ENCODE measurements around the gene ZNF311.
"Not testable (repeated sequence)": the region's sequence is repeated elsewhere in the genome, so short reads cannot be mapped to it uniquely, and the experiment has no call there.

The ZNF311 gene

DNA sequence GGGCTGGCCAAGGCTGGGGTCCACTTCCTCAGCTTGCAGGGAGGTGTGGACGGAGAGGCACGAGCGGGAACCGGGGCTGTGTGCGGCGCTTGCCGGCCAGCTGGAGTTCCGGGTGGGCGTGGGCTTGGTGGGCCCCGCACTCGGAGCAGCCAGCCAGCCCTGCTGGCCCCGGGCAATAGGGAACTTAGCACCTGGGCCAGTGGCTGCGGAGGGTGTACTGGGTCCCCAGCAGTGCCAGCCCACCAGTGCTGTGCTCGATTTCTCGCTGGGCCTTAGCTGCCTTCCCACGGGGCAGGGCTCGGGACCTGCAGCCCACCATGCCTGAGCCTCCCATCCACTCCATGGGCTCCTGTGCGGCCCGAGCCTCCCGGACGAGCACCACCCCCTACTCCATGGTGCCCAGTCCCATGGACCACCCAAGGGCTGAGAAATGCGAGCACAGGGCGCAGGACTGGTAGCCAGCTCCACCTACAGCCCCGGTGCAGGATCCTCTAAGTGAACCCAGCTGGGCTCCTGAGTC lies 47.3 kb downstream of the ZNF311 start:
- H3K4ac ChIP-seq (ENCODE audit: low read depth, low read length); H3K79me1 ChIP-seq (ENCODE audit: low read length); H3K23ac ChIP-seq (ENCODE audit: low read length); H2AK5ac ChIP-seq (ENCODE audit: low read length); H2BK120ac ChIP-seq (ENCODE audit: insufficient read depth, low read length, poor library complexity); H3K27me3 ChIP-seq (ENCODE audit: insufficient read depth, low read length); H3K4me3 ChIP-seq (ENCODE audit: low read depth, low read length); H3K18ac ChIP-seq (ENCODE audit: low read length); DNase-seq; H3K14ac ChIP-seq (ENCODE audit: low read length); H3K36me3 ChIP-seq (ENCODE audit: control insufficient read depth in 1 of 2, insufficient read depth in 2 of 2, low read length in 2 of 2); H2BK5ac ChIP-seq (ENCODE audit: low read depth, low read length, poor library complexity); H3K9ac ChIP-seq (ENCODE audit: low read length); H3K4me2 ChIP-seq (ENCODE audit: low read length); H3K79me2 ChIP-seq (ENCODE audit: control insufficient read depth, insufficient read depth, low read length, poor library complexity); H3K27ac ChIP-seq (ENCODE audit: low read depth, low read length); H4K91ac ChIP-seq (ENCODE audit: low read depth, low read length); H3K4me1 ChIP-seq (ENCODE audit: control insufficient read depth in 1 of 2, insufficient read depth in 2 of 2, low read length in 2 of 2); H4K8ac ChIP-seq (ENCODE audit: low read depth, low read length); H4K12ac ChIP-seq (ENCODE audit: low read depth, low read length); H2AFZ ChIP-seq (ENCODE audit: insufficient read depth, low read length, poor library complexity); H2BK12ac ChIP-seq (ENCODE audit: low read length); H3K9me3 ChIP-seq (ENCODE audit: insufficient read depth, low read depth, low read length): not testable (repeated sequence)
- WGBS (ENCODE audit: extremely low coverage, insufficient coverage, insufficient read length): no CpG with 5 or more reads among the region's 24 CpGs

DNA sequence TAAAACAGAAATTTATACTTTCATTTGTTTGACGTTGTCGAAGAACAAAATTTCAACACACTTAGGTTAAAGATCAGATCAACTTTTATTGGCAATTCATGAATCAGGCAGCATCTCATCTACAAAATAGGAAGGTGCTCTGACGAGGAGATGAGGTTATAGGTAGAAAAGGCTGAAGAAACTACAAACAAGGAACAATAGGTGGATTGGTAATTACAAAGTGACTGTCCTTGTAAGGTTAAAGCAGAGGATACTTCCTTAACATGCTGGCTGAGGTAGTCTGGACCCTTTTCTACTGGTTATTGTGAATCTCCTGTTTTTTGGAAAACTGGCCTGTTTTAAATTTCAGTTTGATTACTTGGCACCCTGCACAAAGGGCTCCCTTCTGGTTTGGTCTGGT lies 48.8 kb downstream of the ZNF311 start:
- H3K27me3 ChIP-seq (ENCODE audit: insufficient read depth, low read length): no peaks in the 10 kb centered on the region
- no peak overlapping the region for H3K9ac ChIP-seq (ENCODE audit: low read length)
- H4K12ac ChIP-seq (ENCODE audit: low read depth, low read length): no peak overlapping the region
- no peak overlapping the region for H2BK5ac ChIP-seq (ENCODE audit: low read depth, low read length, poor library complexity)
- no peak overlapping the region for H2BK120ac ChIP-seq (ENCODE audit: insufficient read depth, low read length, poor library complexity)
- no peak overlapping the region for H3K4me2 ChIP-seq (ENCODE audit: low read length)
- no peak overlapping the region for H3K23ac ChIP-seq (ENCODE audit: low read length)
- no CpG with 5 or more reads among the region's 3 CpGs for WGBS (ENCODE audit: extremely low coverage, insufficient coverage, insufficient read length)
- no peak overlapping the region for H3K27ac ChIP-seq (ENCODE audit: low read depth, low read length)
- H3K14ac ChIP-seq (ENCODE audit: low read length): no peak overlapping the region
- H3K79me2 ChIP-seq (ENCODE audit: control insufficient read depth, insufficient read depth, low read length, poor library complexity): no peaks in the 10 kb centered on the region
- H4K8ac ChIP-seq (ENCODE audit: low read depth, low read length): no peak overlapping the region
- H3K18ac ChIP-seq (ENCODE audit: low read length): no peak overlapping the region
- H3K4me1 ChIP-seq (ENCODE audit: control insufficient read depth in 1 of 2, insufficient read depth in 2 of 2, low read length in 2 of 2): peaks cover 0 to 6% of the 10 kb centered on the region in 2 experiments
- no peaks in the 10 kb centered on the region for H3K36me3 ChIP-seq (ENCODE audit: control insufficient read depth in 1 of 2, insufficient read depth in 2 of 2, low read length in 2 of 2)
- no peaks in the 10 kb centered on the region for H3K79me1 ChIP-seq (ENCODE audit: low read length)
- no peak overlapping the region for H3K4me3 ChIP-seq (ENCODE audit: low read depth, low read length)
- H3K4ac ChIP-seq (ENCODE audit: low read depth, low read length): no peak overlapping the region
- H2BK12ac ChIP-seq (ENCODE audit: low read length): no peak overlapping the region
- H2AFZ ChIP-seq (ENCODE audit: insufficient read depth, low read length, poor library complexity): no peak overlapping the region
- no peak for DNase-seq
- no peak overlapping the region for H2AK5ac ChIP-seq (ENCODE audit: low read length)
- H3K9me3 ChIP-seq (ENCODE audit: insufficient read depth, low read depth, low read length): no peaks in the 10 kb centered on the region
- H4K91ac ChIP-seq (ENCODE audit: low read depth, low read length): no peak overlapping the region

DNA sequence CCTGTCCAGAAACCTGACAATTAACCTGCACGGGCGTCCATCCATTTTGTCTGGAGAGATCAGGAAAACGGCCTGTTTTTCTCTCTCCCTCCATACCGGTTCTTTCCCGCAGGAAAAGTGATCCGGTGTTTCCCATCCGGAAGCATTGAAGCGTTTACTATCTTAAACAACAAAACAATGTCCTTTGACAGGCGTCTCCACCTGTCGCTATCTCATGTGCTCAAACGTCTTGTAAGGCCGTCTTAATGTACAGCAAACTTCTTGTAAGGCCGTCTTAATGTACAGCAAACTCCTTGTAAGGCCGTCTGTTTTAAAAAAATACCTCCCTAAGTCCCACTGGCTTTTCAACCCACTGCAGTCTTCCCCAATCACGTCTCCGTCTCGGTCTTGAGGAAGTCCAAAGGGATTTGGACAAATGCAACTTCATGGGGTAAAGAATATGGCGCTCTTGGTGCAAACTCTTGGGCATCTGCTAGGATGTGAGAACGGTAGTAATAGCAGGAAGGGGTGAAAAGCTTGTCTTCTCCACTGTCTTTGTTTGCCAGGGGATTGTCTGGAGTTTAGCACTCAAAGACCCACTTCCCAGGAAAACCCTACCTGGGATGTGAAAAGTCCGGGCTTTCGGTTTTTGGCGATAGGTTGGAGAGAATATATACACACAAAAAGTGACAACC lies 51.4 kb downstream of the ZNF311 start:
- no peak overlapping the region for H2AK5ac ChIP-seq (ENCODE audit: low read length)
- no peak overlapping the region for H3K9ac ChIP-seq (ENCODE audit: low read length)
- no peak overlapping the region for H3K27ac ChIP-seq (ENCODE audit: low read depth, low read length)
- no peak overlapping the region for H2BK12ac ChIP-seq (ENCODE audit: low read length)
- peak in 1 of 2 donors; percentile 52 for DNase-seq
- H3K14ac ChIP-seq (ENCODE audit: low read length): peak overlapping the region; percentile 26
- H3K23ac ChIP-seq (ENCODE audit: low read length): no peak overlapping the region
- H4K8ac ChIP-seq (ENCODE audit: low read depth, low read length): peak overlapping the region; percentile 62
- H2BK5ac ChIP-seq (ENCODE audit: low read depth, low read length, poor library complexity): no peak overlapping the region
- no peak overlapping the region for H3K4ac ChIP-seq (ENCODE audit: low read depth, low read length)
- H3K4me2 ChIP-seq (ENCODE audit: low read length): peak overlapping the region; percentile 76
- peak overlapping the region; percentile 18 for H4K91ac ChIP-seq (ENCODE audit: low read depth, low read length)
- no peaks in the 10 kb centered on the region for H3K36me3 ChIP-seq (ENCODE audit: control insufficient read depth in 1 of 2, insufficient read depth in 2 of 2, low read length in 2 of 2)
- no peak overlapping the region for H4K12ac ChIP-seq (ENCODE audit: low read depth, low read length)
- no peak overlapping the region for H3K18ac ChIP-seq (ENCODE audit: low read length)
- H3K4me3 ChIP-seq (ENCODE audit: low read depth, low read length): peak overlapping the region; percentile 64
- no peaks in the 10 kb centered on the region for H3K4me1 ChIP-seq (ENCODE audit: control insufficient read depth in 1 of 2, insufficient read depth in 2 of 2, low read length in 2 of 2)
- peak overlapping the region; percentile 82 for H2AFZ ChIP-seq (ENCODE audit: insufficient read depth, low read length, poor library complexity)
- peak overlapping the region; percentile 24 for H2BK120ac ChIP-seq (ENCODE audit: insufficient read depth, low read length, poor library complexity)
- no peaks in the 10 kb centered on the region for H3K9me3 ChIP-seq (ENCODE audit: insufficient read depth, low read depth, low read length)
- WGBS (ENCODE audit: extremely low coverage, insufficient coverage, insufficient read length): no CpG with 5 or more reads among the region's 22 CpGs
- no peaks in the 10 kb centered on the region for H3K79me2 ChIP-seq (ENCODE audit: control insufficient read depth, insufficient read depth, low read length, poor library complexity)
- H3K27me3 ChIP-seq (ENCODE audit: insufficient read depth, low read length): no peaks in the 10 kb centered on the region
- H3K79me1 ChIP-seq (ENCODE audit: low read length): no peaks in the 10 kb centered on the region

DNA sequence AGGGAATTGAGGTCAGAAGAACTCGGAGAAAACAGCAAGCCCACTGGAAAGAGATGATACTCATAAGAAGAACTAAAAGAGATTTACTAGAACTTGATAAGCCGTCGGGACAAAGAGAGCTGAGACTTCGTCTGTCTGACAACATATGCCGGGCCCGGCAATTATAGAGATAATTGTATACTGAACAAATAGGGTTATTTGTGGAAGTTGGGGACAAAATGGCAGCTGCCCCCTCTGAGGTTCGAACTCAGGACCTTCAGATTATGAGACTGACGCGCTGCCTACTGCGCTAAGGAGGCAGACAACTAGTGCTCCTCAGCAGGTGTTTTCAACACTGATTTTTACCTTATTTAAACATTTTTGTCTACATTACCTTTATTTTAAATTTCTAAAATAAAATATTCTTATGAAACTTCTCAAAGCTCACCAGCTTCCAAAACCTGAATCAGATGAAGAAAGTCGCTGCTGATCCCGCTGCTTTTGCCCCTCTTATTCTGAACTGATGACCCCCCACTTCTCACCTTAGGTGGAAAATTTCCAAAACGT lies 52.0 kb downstream of the ZNF311 start:
- no peaks in the 10 kb centered on the region for H3K4me1 ChIP-seq (ENCODE audit: control insufficient read depth in 1 of 2, insufficient read depth in 2 of 2, low read length in 2 of 2)
- H2BK5ac ChIP-seq (ENCODE audit: low read depth, low read length, poor library complexity): no peak overlapping the region
- H4K12ac ChIP-seq (ENCODE audit: low read depth, low read length): no peak overlapping the region
- no peak overlapping the region for H3K4ac ChIP-seq (ENCODE audit: low read depth, low read length)
- no CpG with 5 or more reads among the region's 13 CpGs for WGBS (ENCODE audit: extremely low coverage, insufficient coverage, insufficient read length)
- H3K4me2 ChIP-seq (ENCODE audit: low read length): peak overlapping the region; percentile 76
- H3K79me2 ChIP-seq (ENCODE audit: control insufficient read depth, insufficient read depth, low read length, poor library complexity): no peaks in the 10 kb centered on the region
- no peak overlapping the region for H3K9ac ChIP-seq (ENCODE audit: low read length)
- no peak overlapping the region for H3K18ac ChIP-seq (ENCODE audit: low read length)
- H3K27ac ChIP-seq (ENCODE audit: low read depth, low read length): no peak overlapping the region
- peak overlapping the region; percentile 26 for H3K14ac ChIP-seq (ENCODE audit: low read length)
- no peak overlapping the region for H3K23ac ChIP-seq (ENCODE audit: low read length)
- no peak overlapping the region for H2AK5ac ChIP-seq (ENCODE audit: low read length)
- H2BK12ac ChIP-seq (ENCODE audit: low read length): no peak overlapping the region
- H3K4me3 ChIP-seq (ENCODE audit: low read depth, low read length): peak overlapping the region; percentile 64
- H3K36me3 ChIP-seq (ENCODE audit: control insufficient read depth in 1 of 2, insufficient read depth in 2 of 2, low read length in 2 of 2): no peaks in the 10 kb centered on the region
- H4K91ac ChIP-seq (ENCODE audit: low read depth, low read length): peak overlapping the region; percentile 18
- peak overlapping the region; percentile 62 for H4K8ac ChIP-seq (ENCODE audit: low read depth, low read length)
- H3K9me3 ChIP-seq (ENCODE audit: insufficient read depth, low read depth, low read length): no peaks in the 10 kb centered on the region
- H2BK120ac ChIP-seq (ENCODE audit: insufficient read depth, low read length, poor library complexity): peak overlapping the region; percentile 24
- H3K27me3 ChIP-seq (ENCODE audit: insufficient read depth, low read length): no peaks in the 10 kb centered on the region
- DNase-seq: peak; percentile 57 to 78
- no peaks in the 10 kb centered on the region for H3K79me1 ChIP-seq (ENCODE audit: low read length)
- H2AFZ ChIP-seq (ENCODE audit: insufficient read depth, low read length, poor library complexity): peak overlapping the region; percentile 82

All from trophoblast cell (in vitro differentiated cells and primary cell).